ENCODE results near the gene MT1B. TPM values are rescaled to one million over a fixed set of nuclear protein-coding genes. Genes with fewer than 3 reads are reported as not detected.

Gene MT1B
- total RNA-seq, 1 donor from 2014 or later = not detected

DNA sequence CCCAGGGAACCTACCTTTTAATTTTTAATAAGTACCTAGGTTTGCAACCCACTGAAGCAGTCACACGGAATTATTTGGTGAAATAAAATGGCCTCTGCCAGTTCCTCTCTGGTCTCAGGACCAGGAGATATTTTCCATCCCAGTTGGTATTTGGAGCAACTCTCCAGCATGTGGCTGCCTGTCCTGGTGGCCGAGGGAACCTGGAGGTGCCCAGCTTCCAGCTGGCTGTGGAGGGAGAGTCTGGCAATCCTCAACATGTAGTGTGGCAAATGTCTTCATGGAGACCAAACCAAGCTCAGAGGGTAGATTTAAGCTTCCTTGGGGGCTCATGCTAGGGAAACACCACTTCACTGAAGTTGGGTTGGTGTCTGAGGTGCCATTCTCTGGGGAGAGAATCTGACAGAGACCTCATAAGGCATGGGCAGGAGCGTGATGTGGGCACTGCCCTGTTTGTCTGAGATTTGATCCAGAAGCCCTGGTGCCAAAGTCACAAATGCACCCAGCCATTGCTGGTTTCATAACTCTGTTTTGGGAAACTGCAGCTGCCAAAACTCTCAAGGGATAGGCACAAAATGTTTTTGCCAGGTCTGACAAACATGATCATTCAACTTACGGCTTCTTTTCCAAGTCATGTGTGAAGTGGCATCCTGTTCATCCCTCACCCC, 33.4 kb downstream of the MT1B start:
- DNase-seq = no peak

DNA sequence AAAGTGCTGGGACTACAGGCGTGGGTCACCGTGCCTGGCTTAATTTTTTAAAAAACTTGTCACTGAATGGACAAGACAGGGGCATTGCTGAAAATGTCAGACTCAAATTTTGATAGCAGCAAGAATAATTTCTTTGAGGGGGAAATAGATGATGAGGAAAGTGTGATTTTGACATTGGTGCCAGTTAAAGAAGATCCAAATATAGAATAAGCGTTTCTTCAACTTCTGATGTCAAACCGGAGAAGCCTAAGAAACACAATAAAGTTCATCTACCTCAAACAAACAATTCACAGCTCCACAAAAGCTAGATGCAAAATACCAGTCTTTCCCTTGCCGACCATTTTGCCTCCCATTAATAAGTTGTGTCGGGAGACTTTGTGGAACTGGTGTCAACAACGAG, 35.1 kb downstream of the MT1B start:
- DNase-seq = no peak

DNA sequence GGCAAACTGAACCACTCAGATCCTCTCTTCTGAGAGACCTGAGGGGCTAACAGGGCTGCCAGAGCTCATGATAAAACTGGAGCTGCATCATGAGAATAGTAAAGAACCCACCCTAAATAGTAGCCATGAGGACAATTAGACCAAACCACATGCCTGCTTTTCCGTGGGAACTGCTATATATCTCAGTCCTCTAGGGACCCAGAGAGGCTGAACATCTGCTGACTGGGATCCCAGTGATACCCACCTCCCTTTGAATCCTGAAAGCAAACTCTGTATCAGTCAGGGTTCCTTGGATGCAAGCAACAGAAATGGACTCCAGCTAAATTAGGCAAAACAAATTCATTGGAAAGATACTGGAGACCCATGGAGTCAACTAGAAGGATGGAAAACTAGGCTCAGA, 37.1 kb downstream of the MT1B start:
- DNase-seq = no peak

DNA sequence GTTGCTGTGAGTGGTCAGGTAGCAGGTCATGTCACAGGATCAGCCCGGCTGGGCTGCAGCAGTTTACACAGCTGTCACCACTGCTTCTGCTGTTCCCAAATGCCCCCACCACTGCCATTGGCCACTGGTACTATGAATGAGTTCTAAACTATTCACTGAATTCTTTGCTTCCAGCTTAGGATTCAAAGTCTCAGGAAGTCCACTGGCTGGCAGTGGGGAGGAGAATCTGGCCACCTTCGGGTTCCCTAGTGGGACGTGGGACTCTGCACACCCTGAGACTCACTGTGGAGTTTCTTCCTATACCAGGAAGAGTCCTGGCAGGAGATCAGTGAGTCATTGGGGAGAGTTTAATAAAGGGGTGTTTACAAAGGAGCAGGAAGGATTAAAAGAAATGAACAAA, 37.5 kb downstream of the MT1B start:
- no peak for DNase-seq

DNA sequence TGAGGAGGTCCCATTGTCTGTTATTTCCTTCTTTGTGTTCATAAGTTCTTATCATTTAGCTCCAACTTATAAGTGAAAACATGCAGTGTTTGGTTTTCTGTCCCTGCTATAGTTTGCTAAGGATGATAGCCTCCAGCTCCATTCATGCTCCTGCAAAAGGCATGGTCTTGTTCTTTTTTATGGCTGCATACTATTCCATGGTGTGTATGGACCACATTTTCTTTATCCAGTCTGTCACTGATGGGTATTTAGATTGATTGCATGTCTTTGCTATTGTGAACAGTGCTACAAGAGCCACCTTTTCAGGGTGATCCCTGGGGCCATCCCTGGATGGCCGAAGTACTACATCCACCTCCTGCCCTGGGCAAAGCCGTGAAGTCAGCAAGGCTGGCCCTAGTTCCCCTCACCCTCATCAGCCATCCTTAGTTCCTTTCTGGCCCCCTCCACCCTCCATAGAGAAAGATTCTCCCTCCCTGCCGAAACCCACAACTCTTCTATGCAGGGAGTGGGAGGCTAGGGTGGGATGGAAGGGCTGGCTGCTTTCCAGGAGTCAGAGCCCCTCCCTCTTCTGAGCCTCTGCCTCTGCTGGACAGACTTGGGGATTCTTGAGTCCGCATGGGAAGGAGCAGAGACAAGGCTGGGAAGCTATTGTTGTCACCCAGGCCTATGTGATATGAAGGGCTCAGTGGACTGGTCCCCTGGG, 38.9 kb downstream of the MT1B start:
- DNase-seq = no peak

DNA sequence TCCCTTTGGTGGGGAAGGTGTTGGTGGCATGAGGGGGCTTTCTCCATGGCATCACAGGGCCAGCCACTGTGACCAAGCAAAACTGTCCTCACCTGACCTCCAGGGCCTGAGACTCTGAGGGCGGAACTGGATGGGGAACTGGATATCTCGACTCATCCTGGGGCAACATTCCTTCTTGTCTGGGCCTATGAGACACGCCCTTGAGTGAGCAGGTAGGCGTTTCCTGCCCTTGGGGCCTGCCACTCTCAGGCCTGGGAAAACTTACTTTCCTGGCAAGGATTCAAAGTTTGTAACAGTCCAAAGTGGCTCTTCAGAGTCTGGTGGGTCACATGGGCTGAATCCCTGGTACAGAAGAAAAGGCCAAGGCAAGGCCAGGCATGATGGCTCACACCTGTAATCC, 40.2 kb downstream of the MT1B start:
- DNase-seq = no peak

DNA sequence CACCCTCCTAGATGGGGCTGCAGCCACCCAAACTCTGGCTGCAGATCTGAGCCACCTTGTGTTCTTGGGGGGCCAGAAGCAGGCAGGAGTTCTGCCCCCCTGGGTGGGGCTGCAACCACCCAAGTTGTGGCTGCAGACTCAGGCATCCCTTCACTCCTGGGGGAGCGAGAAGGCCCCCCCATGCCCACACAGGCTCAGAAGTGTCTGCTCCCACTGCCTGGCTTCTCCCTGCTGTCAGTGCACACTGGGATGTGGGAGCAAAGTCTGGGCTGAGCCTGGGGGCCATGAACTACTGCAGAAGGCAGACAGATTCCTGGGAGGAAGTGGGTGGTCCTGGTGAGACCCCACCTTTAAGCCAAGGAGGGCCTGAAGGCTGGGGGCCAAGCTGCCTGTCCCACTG, 43.6 kb downstream of the MT1B start:
- no peak for DNase-seq

DNA sequence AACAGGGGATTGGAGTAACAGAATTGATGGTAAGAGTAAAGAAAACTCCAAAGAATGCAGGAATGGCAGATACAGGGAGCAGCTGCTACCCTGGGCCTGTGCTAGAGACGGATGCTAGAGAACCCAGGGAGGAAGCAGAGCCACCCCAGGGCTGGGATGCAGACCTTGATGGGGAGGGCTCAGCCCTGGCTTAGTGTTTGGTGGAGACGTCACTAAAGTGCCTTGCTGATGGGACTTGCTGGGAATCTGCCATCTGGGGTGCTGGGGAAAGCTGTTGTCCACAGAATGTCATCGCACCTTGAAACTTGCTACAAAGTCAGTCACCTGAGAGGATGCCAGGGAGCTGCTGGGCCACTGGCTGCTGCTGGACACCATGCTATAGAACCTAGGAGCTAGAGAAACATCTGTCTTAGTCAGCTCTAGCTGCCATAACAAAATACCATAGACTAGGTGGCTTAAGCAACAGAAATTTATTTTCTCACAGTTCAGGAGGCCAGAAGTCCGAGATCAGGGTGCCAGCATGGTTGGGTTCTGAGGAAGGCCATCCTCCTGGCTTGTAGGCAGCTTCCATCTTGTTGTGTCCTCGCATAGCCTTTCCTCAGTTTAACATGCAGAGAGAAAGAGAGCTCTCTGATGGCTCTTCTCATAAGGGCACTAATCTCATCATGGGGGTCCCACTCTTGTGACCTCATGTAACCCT, 45.9 kb downstream of the MT1B start:
- no peak for DNase-seq

DNA sequence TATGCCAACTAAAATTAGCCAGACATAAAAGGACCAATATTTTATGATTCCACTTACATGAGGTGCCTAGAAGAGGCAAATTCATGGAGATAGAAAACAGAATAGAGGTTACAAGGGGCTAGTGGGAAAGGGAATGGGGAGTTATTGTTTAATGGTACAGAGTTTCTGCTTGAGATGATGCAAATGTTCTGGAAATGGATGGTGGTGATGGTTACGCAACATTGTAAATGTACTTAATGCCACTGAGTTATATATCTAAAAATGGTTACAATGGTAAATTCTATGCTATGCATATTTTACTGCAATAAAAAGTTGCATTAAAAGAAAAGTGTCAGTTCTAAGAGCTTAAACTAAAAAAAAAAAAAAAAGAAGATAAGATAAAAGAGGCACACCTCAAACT, 48.5 kb downstream of the MT1B start:
- no peak for DNase-seq

DNA sequence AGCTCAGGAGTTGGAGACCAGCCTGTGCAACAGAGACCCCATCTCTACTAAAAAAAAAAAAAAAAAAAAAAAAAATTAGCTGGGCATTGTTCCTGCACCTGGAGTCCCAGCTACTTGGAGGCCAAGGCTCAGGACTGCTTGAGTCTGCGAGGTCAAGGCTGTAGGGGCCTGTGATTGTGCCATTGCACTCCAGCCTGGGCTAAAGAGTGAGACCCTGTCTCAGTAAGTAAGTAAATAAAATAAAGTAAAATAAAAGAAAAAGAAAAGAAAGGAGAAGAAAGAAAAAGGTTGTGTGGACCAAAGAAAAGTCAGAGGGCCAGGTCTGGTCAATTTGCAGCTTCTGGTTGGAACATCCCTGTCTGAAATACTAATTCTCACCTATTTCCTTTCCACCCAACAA, 48.9 kb downstream of the MT1B start:
- no peak for DNase-seq

DNA sequence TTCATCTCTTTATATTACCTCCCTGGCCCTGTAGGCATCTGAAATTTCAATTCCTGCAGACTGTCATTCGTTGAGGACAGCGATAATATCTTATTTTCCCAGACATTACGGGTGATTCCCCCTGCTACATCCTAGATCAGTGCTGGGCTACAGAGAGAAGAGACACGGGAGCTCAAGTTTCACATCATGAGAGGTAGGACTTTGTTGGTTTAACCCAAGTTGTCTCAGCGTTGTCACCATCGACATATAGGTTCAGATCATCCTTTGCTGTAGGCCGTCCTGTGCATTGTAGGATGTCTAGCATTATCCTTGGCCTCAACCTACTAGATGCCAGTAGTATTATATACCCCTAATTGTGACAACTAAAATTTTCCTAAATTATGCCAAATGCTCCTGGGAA, 49.8 kb downstream of the MT1B start:
- no peak for DNase-seq

Other genes starting within 250 kb of the MT1B start
- 266 TPM for gene AMFR, start 226.3 kb upstream of the MT1B start, total RNA-seq
- gene NUDT21, start 200.6 kb upstream of the MT1B start, total RNA-seq = 287 TPM
- 42.9 TPM for gene OGFOD1, start 200.3 kb upstream of the MT1B start, total RNA-seq
- 124 TPM for gene BBS2, start 131.9 kb upstream of the MT1B start, total RNA-seq
- not detected for gene MT4, start 86.8 kb upstream of the MT1B start, total RNA-seq
- 8.6 TPM for gene MT3, start 62.4 kb upstream of the MT1B start, total RNA-seq
- 2.3 TPM for gene MT2A, start 43.3 kb upstream of the MT1B start, total RNA-seq
- 12.8 TPM for gene MT1E, start 26.1 kb upstream of the MT1B start, total RNA-seq
- gene MT1M, start 19.2 kb upstream of the MT1B start, total RNA-seq = 1.4 TPM
- not detected for gene MT1A, start 13.2 kb upstream of the MT1B start, total RNA-seq
- gene MT1F, start 6.1 kb downstream of the MT1B start, total RNA-seq = 2.5 TPM
- gene MT1G, start 16.2 kb downstream of the MT1B start, total RNA-seq = not detected
- gene MT1H, start 17.9 kb downstream of the MT1B start, total RNA-seq = not detected
- gene MT1X, start 30.6 kb downstream of the MT1B start, total RNA-seq = 14.5 TPM
- 207 TPM for gene NUP93, start 78.2 kb downstream of the MT1B start, total RNA-seq
- not detected for gene SLC12A3, start 213.3 kb downstream of the MT1B start, total RNA-seq